ENCODE data around the gene KLF16.

DNA sequence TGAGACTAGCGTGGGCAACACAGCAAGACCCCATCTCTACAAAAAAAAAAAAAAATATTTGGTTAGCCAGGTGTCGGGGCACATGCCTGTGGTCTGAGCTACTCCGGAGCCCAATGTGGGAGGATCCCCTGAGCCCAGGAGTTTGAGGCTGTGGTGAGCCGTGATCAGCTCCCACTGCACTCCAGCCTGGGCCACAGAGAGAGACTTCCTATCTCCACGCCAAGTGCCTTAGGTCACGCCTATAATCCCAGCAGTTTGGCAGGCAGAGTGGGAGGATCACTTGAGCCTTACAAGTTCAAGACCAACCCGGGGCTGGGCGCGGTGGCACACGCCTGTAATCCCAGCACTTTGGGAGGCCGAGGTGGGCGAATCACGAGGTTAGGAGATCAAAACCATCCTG lies 33.1 kb upstream of the KLF16 start:
- TF ChIP-seq POLR2A (IDR thresholded peaks at IDR 0.05) = no peak
- TF ChIP-seq, protein P1, sequence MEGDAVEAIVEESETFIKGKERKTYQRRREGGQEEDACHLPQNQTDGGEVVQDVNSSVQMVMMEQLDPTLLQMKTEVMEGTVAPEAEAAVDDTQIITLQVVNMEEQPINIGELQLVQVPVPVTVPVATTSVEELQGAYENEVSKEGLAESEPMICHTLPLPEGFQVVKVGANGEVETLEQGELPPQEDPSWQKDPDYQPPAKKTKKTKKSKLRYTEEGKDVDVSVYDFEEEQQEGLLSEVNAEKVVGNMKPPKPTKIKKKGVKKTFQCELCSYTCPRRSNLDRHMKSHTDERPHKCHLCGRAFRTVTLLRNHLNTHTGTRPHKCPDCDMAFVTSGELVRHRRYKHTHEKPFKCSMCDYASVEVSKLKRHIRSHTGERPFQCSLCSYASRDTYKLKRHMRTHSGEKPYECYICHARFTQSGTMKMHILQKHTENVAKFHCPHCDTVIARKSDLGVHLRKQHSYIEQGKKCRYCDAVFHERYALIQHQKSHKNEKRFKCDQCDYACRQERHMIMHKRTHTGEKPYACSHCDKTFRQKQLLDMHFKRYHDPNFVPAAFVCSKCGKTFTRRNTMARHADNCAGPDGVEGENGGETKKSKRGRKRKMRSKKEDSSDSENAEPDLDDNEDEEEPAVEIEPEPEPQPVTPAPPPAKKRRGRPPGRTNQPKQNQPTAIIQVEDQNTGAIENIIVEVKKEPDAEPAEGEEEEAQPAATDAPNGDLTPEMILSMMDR (IDR thresholded peaks at IDR 0.05) = no peak
- no peak for TF ChIP-seq POLR2AphosphoS5 (IDR thresholded peaks at IDR 0.05)
